Neural cell (in vitro differentiated cells): ENCODE data around the gene MEIS1.

ENCODE experiments used
- EP300 ChIP-seq: fragments of 450-650 bp; conservative IDR thresholded peaks from 2 replicates; pipeline ENCODE4 v1.6.1; 2014; ENCODE audit warnings: antibody characterized with exemption, mild to moderate bottlenecking, moderate library complexity; ENCODE audit not compliant: poor library complexity, severe bottlenecking
- EZH2 ChIP-seq: fragments of 200-600, 300-800 bp; shearing (Covaris generic), sonication (generic); IDR thresholded peaks from 2 replicates; pipeline ENCODE4 v1.6.1; 2014; ENCODE audit warnings: antibody characterized with exemption, low read length, borderline replicate concordance, mild to moderate bottlenecking; ENCODE audit not compliant: insufficient read depth, poor library complexity, severe bottlenecking
- MXI1 ChIP-seq: fragments of 450-650 bp; conservative IDR thresholded peaks from 2 replicates; pipeline ENCODE4 v1.6.1; 2014; ENCODE audit warnings: antibody characterized with exemption, mild to moderate bottlenecking; ENCODE audit not compliant: poor library complexity, severe bottlenecking
- RAD21 ChIP-seq: fragments of 450-650 bp; conservative IDR thresholded peaks from 2 replicates; pipeline ENCODE4 v1.6.1; 2014; ENCODE audit warnings: antibody characterized with exemption, mild to moderate bottlenecking, moderate library complexity
- TAF1 ChIP-seq: IDR thresholded peaks from 2 replicates; pipeline ENCODE4 v1.6.1; 2012; ENCODE audit warnings: low read depth
- TF ChIP-seq, protein P1 (sequence below): IDR thresholded peaks from 2 replicates; pipeline ENCODE4 v1.6.1; 2012; ENCODE audit warnings: borderline replicate concordance
- TF ChIP-seq, protein P2 (sequence below): fragments of 450-650 bp; IDR thresholded peaks from 2 replicates; pipeline ENCODE4 v1.5.1; 2014; ENCODE audit warnings: antibody characterized with exemption, mild to moderate bottlenecking, moderate library complexity; ENCODE audit not compliant: poor library complexity, severe bottlenecking

DNA sequence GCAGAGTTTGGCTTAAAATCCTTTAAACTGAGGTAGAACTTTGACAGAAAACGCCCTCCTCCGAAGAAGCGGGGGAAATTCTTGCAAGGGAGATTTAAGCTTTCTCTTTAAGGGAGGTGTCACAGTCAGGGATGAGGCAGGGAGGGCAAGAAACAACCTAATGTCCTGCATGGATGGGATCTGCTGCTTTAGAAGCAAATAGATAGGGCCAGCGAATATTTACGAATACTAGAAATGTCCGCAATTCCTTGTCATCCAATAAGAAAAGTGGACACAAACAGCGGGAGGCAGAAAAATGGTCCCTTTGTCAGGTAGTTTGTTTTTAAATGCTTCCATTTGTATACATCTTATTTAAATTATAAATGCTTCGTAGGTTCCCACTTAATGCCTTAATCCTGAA lies 12.0 kb downstream of the MEIS1 start:
- TF ChIP-seq, protein P1, sequence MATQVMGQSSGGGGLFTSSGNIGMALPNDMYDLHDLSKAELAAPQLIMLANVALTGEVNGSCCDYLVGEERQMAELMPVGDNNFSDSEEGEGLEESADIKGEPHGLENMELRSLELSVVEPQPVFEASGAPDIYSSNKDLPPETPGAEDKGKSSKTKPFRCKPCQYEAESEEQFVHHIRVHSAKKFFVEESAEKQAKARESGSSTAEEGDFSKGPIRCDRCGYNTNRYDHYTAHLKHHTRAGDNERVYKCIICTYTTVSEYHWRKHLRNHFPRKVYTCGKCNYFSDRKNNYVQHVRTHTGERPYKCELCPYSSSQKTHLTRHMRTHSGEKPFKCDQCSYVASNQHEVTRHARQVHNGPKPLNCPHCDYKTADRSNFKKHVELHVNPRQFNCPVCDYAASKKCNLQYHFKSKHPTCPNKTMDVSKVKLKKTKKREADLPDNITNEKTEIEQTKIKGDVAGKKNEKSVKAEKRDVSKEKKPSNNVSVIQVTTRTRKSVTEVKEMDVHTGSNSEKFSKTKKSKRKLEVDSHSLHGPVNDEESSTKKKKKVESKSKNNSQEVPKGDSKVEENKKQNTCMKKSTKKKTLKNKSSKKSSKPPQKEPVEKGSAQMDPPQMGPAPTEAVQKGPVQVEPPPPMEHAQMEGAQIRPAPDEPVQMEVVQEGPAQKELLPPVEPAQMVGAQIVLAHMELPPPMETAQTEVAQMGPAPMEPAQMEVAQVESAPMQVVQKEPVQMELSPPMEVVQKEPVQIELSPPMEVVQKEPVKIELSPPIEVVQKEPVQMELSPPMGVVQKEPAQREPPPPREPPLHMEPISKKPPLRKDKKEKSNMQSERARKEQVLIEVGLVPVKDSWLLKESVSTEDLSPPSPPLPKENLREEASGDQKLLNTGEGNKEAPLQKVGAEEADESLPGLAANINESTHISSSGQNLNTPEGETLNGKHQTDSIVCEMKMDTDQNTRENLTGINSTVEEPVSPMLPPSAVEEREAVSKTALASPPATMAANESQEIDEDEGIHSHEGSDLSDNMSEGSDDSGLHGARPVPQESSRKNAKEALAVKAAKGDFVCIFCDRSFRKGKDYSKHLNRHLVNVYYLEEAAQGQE = no peak
- TF ChIP-seq, protein P2, sequence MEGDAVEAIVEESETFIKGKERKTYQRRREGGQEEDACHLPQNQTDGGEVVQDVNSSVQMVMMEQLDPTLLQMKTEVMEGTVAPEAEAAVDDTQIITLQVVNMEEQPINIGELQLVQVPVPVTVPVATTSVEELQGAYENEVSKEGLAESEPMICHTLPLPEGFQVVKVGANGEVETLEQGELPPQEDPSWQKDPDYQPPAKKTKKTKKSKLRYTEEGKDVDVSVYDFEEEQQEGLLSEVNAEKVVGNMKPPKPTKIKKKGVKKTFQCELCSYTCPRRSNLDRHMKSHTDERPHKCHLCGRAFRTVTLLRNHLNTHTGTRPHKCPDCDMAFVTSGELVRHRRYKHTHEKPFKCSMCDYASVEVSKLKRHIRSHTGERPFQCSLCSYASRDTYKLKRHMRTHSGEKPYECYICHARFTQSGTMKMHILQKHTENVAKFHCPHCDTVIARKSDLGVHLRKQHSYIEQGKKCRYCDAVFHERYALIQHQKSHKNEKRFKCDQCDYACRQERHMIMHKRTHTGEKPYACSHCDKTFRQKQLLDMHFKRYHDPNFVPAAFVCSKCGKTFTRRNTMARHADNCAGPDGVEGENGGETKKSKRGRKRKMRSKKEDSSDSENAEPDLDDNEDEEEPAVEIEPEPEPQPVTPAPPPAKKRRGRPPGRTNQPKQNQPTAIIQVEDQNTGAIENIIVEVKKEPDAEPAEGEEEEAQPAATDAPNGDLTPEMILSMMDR = no peak
- TF ChIP-seq EZH2 (no peak), TAF1 (no peak), MXI1 (no peak), RAD21 (no peak), EP300 (no peak)
